Tibial nerve (tissue), 4 donors: ENCODE data around the gene GPC6. TPM values are rescaled to one million over a fixed set of nuclear protein-coding genes. Genes with fewer than 3 reads are reported as not detected.

ENCODE experiments used
- DNase-seq, 2 donors: peaks; one replicate each; pipeline ENCODE4 v3.0.0-alpha.2; 2019; ENCODE audit warnings: low spot score in 2 of 2
- H3K27ac ChIP-seq, 4 donors: fragments of 200-600 bp; sonication (generic) in 3 of 4; one replicate each; pipeline ENCODE4 v1.5.1; 2017 to 2019; ENCODE audit warnings: mild to moderate bottlenecking in 1 of 4
- H3K27me3 ChIP-seq, 2 donors: fragments of 200-600 bp; sonication (generic) in 1 of 2; one replicate each; pipeline versions ENCODE4 v1.5.1 to v1.6.0; 2017 to 2019
- H3K36me3 ChIP-seq, 3 donors: fragments of 200-600 bp; sonication (generic); one replicate each; pipeline ENCODE4 v1.5.1; 2018 to 2019
- H3K4me1 ChIP-seq, 4 donors: fragments of 200-600 bp; sonication (generic) in 3 of 4; one replicate each; pipeline ENCODE4 v1.5.1; 2017 to 2019
- H3K4me3 ChIP-seq, 4 donors: fragments of 200-600 bp; sonication (generic) in 3 of 4; one replicate each; pipeline ENCODE4 v1.5.1; 2017 to 2019; ENCODE audit warnings: mild to moderate bottlenecking in 1 of 4, moderate library complexity in 1 of 4
- H3K9me3 ChIP-seq, 4 donors: fragments of 200-600 bp; sonication (generic) in 3 of 4; one replicate each; pipeline ENCODE4 v1.5.1; 2017 to 2019
- EP300 ChIP-seq, 2 donors: sonication (generic); formaldehyde crosslinking; IDR thresholded peaks; one replicate each; pipeline ENCODE4 v1.6.1; 2017; ENCODE audit warnings: antibody characterized with exemption in 2 of 2, mild to moderate bottlenecking in 1 of 2
- POLR2A ChIP-seq, 2 donors: fragments of 450-650 bp; IDR thresholded peaks; one replicate each; pipeline ENCODE4 v1.6.1; 2017; ENCODE audit warnings: antibody characterized with exemption in 2 of 2, mild to moderate bottlenecking in 2 of 2, moderate library complexity in 2 of 2
- WGBS, 2 donors: methylation state at CpG; one replicate each; pipeline ENCODE4 v1.1.5; 2018; 5-methylcytosine and 5-hydroxymethylcytosine counted together
- total RNA-seq, 4 donors: library from RNA; depleted of rRNA; stranded (reverse); fragments of >200 nt; gene quantifications; one replicate each; pipeline ENCODE4 v1.1.0, GENCODE V29; 2016
- TF ChIP-seq, protein P1 (sequence below), 5 experiments: fragments of 200-600 bp in 3 of 5; fragments of 450-650 bp in 2 of 5; sonication (generic) in 3 of 5; IDR thresholded peaks; one replicate each; pipeline ENCODE4 v1.5.1; 2016 to 2019; ENCODE audit warnings: antibody characterized with exemption in 5 of 5, mild to moderate bottlenecking in 3 of 5, moderate library complexity in 2 of 5

The GPC6 gene
- total RNA-seq, 4 donors from 2014 or later, result 21.9 to 39.5 (median 29.8) TPM

DNA sequence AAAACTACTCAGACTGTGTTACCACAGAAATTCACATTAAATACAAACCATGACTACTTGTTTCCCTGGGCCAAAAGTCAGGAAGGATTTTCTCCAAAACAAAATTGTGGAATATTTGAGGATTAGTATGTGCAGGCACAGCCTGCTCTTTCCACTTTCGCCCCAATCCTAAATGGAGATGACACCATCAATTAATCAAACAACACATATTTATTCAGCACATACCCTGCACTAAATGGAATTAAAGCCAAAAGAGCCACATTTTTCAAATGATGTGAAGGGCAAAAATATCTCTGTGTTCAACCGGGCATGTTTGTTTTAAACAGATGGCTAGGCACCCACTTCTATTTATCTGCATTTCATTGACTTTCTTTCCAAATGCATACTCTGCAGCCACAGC is 729.8 kb downstream of the GPC6 start:
- WGBS, 2 donors, result 73 to 78% methylated on average over 2 of the region's 2 CpGs
- DNase-seq, result no peak
- Histone ChIP-seq H3K36me3 (no peaks in the 10 kb centered on the region), H3K27ac (no peak overlapping the region), H3K9me3 (peaks cover 0 to 5% (median 0%) of the 10 kb centered on the region in 4 donors), H3K4me1 (peaks cover 0 to 3% (median 0%) of the 10 kb centered on the region in 4 donors), H3K4me3 (no peak overlapping the region), H3K27me3 (no peaks in the 10 kb centered on the region)
- TF ChIP-seq, protein P1, sequence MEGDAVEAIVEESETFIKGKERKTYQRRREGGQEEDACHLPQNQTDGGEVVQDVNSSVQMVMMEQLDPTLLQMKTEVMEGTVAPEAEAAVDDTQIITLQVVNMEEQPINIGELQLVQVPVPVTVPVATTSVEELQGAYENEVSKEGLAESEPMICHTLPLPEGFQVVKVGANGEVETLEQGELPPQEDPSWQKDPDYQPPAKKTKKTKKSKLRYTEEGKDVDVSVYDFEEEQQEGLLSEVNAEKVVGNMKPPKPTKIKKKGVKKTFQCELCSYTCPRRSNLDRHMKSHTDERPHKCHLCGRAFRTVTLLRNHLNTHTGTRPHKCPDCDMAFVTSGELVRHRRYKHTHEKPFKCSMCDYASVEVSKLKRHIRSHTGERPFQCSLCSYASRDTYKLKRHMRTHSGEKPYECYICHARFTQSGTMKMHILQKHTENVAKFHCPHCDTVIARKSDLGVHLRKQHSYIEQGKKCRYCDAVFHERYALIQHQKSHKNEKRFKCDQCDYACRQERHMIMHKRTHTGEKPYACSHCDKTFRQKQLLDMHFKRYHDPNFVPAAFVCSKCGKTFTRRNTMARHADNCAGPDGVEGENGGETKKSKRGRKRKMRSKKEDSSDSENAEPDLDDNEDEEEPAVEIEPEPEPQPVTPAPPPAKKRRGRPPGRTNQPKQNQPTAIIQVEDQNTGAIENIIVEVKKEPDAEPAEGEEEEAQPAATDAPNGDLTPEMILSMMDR (IDR thresholded peaks at IDR 0.05), result no peak
- no peak for TF ChIP-seq EP300 (IDR thresholded peaks at IDR 0.05)
- TF ChIP-seq POLR2A (IDR thresholded peaks at IDR 0.05), result no peak

DNA sequence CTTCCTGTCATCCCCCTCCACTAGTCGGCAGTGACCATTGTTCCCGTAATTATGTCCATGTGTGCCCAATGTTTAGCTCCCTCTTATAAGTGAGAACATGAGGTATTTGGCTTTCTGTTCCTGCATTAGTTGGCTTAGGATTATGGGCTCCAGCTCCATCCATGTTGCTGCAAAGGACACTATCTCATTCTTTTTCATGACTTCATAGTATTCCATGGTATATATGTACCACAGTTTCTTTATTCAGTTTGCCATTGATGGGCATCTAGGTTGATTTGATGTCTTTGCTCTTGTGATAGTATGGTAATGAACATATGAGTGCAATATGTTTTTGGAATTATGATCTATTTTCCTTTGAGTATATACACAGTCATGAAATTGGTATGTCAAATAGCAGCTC is 730.8 kb downstream of the GPC6 start:
- Histone ChIP-seq H3K9me3 (peaks cover 0 to 5% (median 0%) of the 10 kb centered on the region in 4 donors), H3K4me3 (no peak overlapping the region), H3K27me3 (no peaks in the 10 kb centered on the region), H3K4me1 (peaks cover 0 to 3% (median 0%) of the 10 kb centered on the region in 4 donors), H3K27ac (no peak overlapping the region), H3K36me3 (no peaks in the 10 kb centered on the region)
- TF ChIP-seq EP300 (IDR thresholded peaks at IDR 0.05), result no peak
- 90 to 92% methylated on average over 2 of the region's 2 CpGs for WGBS, 2 donors
- no peak for DNase-seq

DNA sequence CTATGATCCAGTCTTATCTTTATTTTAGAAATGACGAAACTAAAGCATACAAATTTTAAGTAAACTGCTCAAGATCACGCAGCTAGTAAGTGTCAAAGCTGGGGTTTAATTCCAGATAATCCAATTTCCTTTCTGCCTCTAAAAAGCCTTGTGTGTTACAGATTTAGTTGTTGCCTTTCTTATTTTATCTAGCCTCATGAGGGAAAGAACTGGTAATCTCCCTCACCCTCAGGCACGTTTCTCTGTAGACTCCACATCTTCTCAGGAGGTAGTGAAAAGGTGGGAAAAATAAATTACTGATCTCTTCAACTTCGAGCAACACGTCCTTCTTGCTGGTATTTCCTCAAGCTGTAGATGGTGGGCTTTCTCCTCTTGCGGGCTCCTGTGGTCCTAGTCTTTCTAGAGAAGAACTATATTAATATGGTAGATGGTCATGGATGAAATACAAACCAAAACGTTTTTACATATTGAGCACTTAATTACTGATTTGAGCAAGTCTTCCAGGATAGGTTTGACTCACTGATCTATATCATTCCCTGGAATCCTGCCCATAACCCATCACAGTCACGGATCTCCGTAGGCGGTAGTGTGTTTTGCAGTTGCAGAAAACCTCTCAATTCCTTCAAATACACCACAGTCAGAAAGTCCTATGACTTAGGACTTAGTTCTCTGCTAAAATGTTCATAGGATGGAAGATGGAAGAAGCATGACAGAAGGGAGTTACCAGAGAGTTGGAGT is 733.4 kb downstream of the GPC6 start:
- Histone ChIP-seq H3K36me3 (no peaks in the 10 kb centered on the region), H3K9me3 (peaks cover 0 to 5% (median 0%) of the 10 kb centered on the region in 4 donors), H3K27me3 (no peaks in the 10 kb centered on the region), H3K4me3 (no peak overlapping the region), H3K4me1 (peaks cover 0 to 3% (median 0%) of the 10 kb centered on the region in 4 donors), H3K27ac (no peak overlapping the region)
- TF ChIP-seq, protein P1 (IDR thresholded peaks at IDR 0.05), result no peak
- TF ChIP-seq EP300 (IDR thresholded peaks at IDR 0.05) (no peak), POLR2A (IDR thresholded peaks at IDR 0.05) (no peak)
- no peak for DNase-seq
- 83 to 88% methylated on average over 10 of the region's 10 CpGs for WGBS, 2 donors

DNA sequence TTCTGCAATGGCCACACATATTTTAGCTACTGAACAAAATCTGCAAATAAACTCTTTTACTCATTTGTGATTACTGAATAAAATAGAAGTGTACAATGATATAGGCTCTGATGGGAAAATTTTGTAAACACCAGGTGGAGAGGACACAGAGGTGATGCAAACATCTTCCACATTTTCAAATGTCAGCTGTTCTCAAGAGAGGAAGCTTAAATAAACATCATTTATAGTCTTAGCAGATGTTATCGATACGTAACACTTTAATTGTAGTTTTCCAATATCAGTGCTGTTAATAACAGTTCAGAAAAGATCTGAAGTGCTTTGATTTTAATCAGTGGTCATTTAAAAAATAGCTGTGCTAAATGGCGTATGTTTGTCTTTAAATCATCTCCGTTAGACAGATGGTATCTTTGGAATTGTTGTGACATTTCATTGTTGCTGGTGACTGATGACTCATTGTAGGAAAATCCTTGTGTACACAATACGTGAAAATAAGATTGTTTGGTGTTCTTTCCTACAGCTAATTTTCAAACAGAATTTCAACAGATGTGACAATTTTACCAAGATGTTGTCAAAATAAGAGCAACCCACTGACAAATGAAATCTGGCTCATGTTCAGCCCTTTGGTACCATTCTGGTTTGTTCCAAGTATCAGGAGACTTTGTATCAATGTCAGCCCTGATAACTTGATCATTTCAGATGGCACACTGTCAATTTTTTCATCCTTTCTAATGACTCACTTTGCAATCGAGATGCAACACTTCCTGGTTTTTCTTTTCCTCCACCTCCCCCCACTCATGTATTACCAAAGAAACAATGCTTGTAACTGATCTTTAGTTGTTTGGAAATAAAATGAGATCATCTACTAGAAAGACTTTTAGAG is 736.9 kb downstream of the GPC6 start:
- DNase-seq, result no peak
- Histone ChIP-seq H3K4me1 (no peaks in the 10 kb centered on the region), H3K4me3 (no peak overlapping the region), H3K27me3 (no peaks in the 10 kb centered on the region), H3K9me3 (no peaks in the 10 kb centered on the region), H3K27ac (no peak overlapping the region), H3K36me3 (no peaks in the 10 kb centered on the region)
- 48 to 52% methylated on average over 6 of the region's 6 CpGs for WGBS, 2 donors
- TF ChIP-seq POLR2A (IDR thresholded peaks at IDR 0.05) (no peak), EP300 (IDR thresholded peaks at IDR 0.05) (no peak)
- TF ChIP-seq, protein P1 (IDR thresholded peaks at IDR 0.05), result no peak

DNA sequence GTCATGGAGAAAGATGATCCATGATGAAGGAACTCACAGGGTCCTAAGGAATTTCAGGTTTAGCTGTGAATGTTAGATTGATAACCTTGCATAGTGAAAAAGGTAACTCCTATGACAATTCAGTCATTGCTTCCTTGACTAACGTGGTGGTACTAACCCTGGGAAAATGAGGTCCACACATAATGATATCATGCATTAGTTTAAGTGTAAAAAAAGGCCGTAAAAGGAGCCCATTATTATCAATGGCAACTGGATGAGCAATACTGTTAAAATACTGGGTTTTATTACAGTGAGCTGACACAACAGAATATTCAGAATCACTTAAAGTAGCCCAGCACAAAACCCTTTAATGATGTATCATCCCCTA is 737.5 kb downstream of the GPC6 start:
- DNase-seq, result no peak
- H3K4me1 ChIP-seq, result no peaks in the 10 kb centered on the region
- H3K27ac ChIP-seq, result no peak overlapping the region
- TF ChIP-seq POLR2A (IDR thresholded peaks at IDR 0.05) (no peak), EP300 (IDR thresholded peaks at IDR 0.05) (no peak)
- TF ChIP-seq, protein P1 (IDR thresholded peaks at IDR 0.05), result no peak
- no peak overlapping the region for H3K4me3 ChIP-seq
- 67 to 77% methylated on average over 2 of the region's 2 CpGs for WGBS, 2 donors
- H3K27me3 ChIP-seq, result no peaks in the 10 kb centered on the region
- no peaks in the 10 kb centered on the region for H3K36me3 ChIP-seq
- no peaks in the 10 kb centered on the region for H3K9me3 ChIP-seq
